ENCODE measurements around the gene CUEDC1.

DNA sequence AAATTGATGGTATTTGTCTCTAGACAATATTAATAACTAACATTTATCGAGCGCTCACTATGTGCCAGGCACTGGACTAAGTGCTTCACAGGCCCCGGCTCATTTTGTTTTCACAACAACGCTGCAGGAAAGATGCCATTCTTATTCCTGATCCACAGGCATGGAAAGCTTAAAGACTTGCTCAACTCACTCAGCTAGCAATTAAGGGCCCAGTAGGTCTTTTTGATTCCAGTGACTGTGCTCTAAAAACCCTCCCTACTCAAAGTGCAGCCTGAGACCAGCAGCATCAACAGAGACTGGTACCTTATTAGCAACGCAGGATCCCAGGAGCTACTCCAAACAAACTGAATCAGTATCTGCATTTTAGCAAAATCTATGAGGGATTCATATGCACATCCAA is 35.3 kb downstream of the CUEDC1 start:
- TF ChIP-seq, protein P1, sequence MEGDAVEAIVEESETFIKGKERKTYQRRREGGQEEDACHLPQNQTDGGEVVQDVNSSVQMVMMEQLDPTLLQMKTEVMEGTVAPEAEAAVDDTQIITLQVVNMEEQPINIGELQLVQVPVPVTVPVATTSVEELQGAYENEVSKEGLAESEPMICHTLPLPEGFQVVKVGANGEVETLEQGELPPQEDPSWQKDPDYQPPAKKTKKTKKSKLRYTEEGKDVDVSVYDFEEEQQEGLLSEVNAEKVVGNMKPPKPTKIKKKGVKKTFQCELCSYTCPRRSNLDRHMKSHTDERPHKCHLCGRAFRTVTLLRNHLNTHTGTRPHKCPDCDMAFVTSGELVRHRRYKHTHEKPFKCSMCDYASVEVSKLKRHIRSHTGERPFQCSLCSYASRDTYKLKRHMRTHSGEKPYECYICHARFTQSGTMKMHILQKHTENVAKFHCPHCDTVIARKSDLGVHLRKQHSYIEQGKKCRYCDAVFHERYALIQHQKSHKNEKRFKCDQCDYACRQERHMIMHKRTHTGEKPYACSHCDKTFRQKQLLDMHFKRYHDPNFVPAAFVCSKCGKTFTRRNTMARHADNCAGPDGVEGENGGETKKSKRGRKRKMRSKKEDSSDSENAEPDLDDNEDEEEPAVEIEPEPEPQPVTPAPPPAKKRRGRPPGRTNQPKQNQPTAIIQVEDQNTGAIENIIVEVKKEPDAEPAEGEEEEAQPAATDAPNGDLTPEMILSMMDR (IDR thresholded peaks at IDR 0.05) = no peak
- no peak for TF ChIP-seq EZH2 (IDR thresholded peaks at IDR 0.05; ENCODE audit: borderline replicate concordance, insufficient read depth, low read depth, low read length, poor library complexity, severe bottlenecking)

Measured in B cell (primary cell).